Stimulated activated CD4-positive, alpha-beta T cell treated with anti-CD3 and anti-CD28 coated beads, Interleukin-15, amount 100 ng/mL, for 24 hours (primary cell): ENCODE results near the gene TCEANC2.

Experiments used
- DNase-seq: peaks from one replicate; pipeline ENCODE4 v3.0.0-alpha.2; 2020

Gene TCEANC2

GRCh38 chr1:54117815-54118563, 64.6 kb downstream of the TCEANC2 start:
- DNase-seq: no peak

- DNase-seq: no peak
These were observed 65.3 kb downstream of the TCEANC2 start for GRCh38 chr1:54118704-54119103.

- DNase-seq: no peak
These were observed 66.8 kb downstream of the TCEANC2 start for GRCh38 chr1:54120018-54120697.

- no peak for DNase-seq
These were observed 67.5 kb downstream of the TCEANC2 start for GRCh38 chr1:54120698-54121481.

GRCh38 chr1:54121482-54122134, 68.2 kb downstream of the TCEANC2 start:
- peak; percentile 78 for DNase-seq

- no peak for DNase-seq
These were observed 68.8 kb downstream of the TCEANC2 start for GRCh38 chr1:54122135-54122751.

- no peak for DNase-seq
These were observed 69.6 kb downstream of the TCEANC2 start for GRCh38 chr1:54122992-54123391.

- DNase-seq: no peak
These were observed 71.1 kb downstream of the TCEANC2 start for GRCh38 chr1:54124472-54124871.

GRCh38 chr1:54124906-54125305, 71.5 kb downstream of the TCEANC2 start:
- DNase-seq: no peak

- DNase-seq: no peak
These were observed 72.1 kb downstream of the TCEANC2 start for GRCh38 chr1:54125386-54126070.

GRCh38 chr1:54126271-54126815, 72.9 kb downstream of the TCEANC2 start:
- DNase-seq: no peak

- DNase-seq: no peak
These were observed 74.3 kb downstream of the TCEANC2 start for GRCh38 chr1:54127594-54128300.

GRCh38 chr1:54129858-54130257, 76.5 kb downstream of the TCEANC2 start:
- no peak for DNase-seq

- no peak for DNase-seq
These were observed 78.0 kb downstream of the TCEANC2 start for GRCh38 chr1:54131419-54131818.

GRCh38 chr1:54132495-54132894, 79.1 kb downstream of the TCEANC2 start:
- DNase-seq: no peak

GRCh38 chr1:54134295-54134694, 80.9 kb downstream of the TCEANC2 start:
- no peak for DNase-seq

- DNase-seq: no peak
These were observed 82.2 kb downstream of the TCEANC2 start for GRCh38 chr1:54135436-54136120.

GRCh38 chr1:54136269-54136896, 83.0 kb downstream of the TCEANC2 start:
- no peak for DNase-seq

GRCh38 chr1:54136963-54137533, 83.6 kb downstream of the TCEANC2 start:
- no peak for DNase-seq
